ENCODE measurements around the gene KRTAP4-4. TPM values are rescaled to one million over a fixed set of nuclear protein-coding genes. Genes with fewer than 3 reads are reported as not detected.

The KRTAP4-4 gene
- total and polyA plus RNA-seq, 2 of the 8 experiments (the other 6 are each of a cell fraction or from before 2014, with no cell fraction given), result not detected

GRCh38 chr17:41199421-41200078, 39.0 kb upstream of the KRTAP4-4 start:
- H3K23me2 ChIP-seq (ENCODE audit: low read depth, low read length), result no peaks in the 10 kb centered on the region
- POLR2A ChIA-PET (ENCODE audit: partially characterized antibody), result no interaction called here
- CTCF ChIA-PET (ENCODE audit: partially characterized antibody), result no interaction called here

More at GRCh38 chr17:41199421-41200078, 39.0 kb upstream of the KRTAP4-4 start:
- H2BK120ac ChIP-seq (replicated peaks; ENCODE audit: low read depth, low read length), result no peak overlapping the region
- no peaks in the 10 kb centered on the region for H3K36me3 ChIP-seq (ENCODE audit: control insufficient read depth in 2 of 4, insufficient read depth in 4 of 4, low read length in 3 of 4)
- no peak overlapping the region for H2AK5ac ChIP-seq (ENCODE audit: low read depth, low read length)
- no peaks in the 10 kb centered on the region for H3K4me1 ChIP-seq (replicated peaks in 1 of 4; ENCODE audit: control insufficient read depth in 3 of 4, insufficient read depth in 4 of 4, low read length in 3 of 4)
- H3K9ac ChIP-seq (replicated peaks in 1 of 4; ENCODE audit: extremely low read depth in 1 of 4, low read depth in 3 of 4, low read length in 3 of 4), result no peak overlapping the region
- no peak overlapping the region for H3K14ac ChIP-seq (ENCODE audit: insufficient read length)
- no peak overlapping the region for H2AFZ ChIP-seq (ENCODE audit: low read length)
- DNase-seq (ENCODE audit: low read depth in 1 of 2, low spot score in 2 of 2), result no peak
- H4K91ac ChIP-seq (replicated peaks; ENCODE audit: insufficient read length, low read length), result no peak overlapping the region
- H3K9me3 ChIP-seq (ENCODE audit: insufficient read depth in 2 of 2, low read depth in 1 of 2, low read length in 1 of 2), result 0 out of 4 replicates have a peak, but pooled peaks cover 0 to 3% of the 10 kb centered on the region in 2 experiments
- H3K79me2 ChIP-seq (ENCODE audit: control insufficient read depth in 1 of 2, insufficient read depth in 2 of 2, low read length in 2 of 2), result no peaks in the 10 kb centered on the region
- no peak overlapping the region for H2BK20ac ChIP-seq (ENCODE audit: low read length)
- H3K4me3 ChIP-seq (ENCODE audit: extremely low read depth in 1 of 4, insufficient read depth in 2 of 4, low read depth in 3 of 4, low read length in 4 of 4), result no peak overlapping the region
- 88% methylated on average over 2 of the region's 5 CpGs; no CpG with 5 or more reads in 1 of the 2 experiments for WGBS, 2 experiments (ENCODE audit: extremely low coverage in 1 of 2, insufficient coverage in 1 of 2, insufficient read length in 1 of 2, insufficient replicate concordance in 2 of 2, low coverage in 1 of 2, low lambda C conversion rate in 2 of 2, missing lambda C conversion rate in 1 of 2)
- H3K18ac ChIP-seq (ENCODE audit: extremely low read depth, low read length), result no peak overlapping the region
- no peaks in the 10 kb centered on the region for H3K27me3 ChIP-seq (replicated peaks in 1 of 4; ENCODE audit: control insufficient read depth in 3 of 4, extremely low read depth in 1 of 4, insufficient read depth in 3 of 4, low read length in 3 of 4)
- FAIRE-seq, result no peak
- H3K4ac ChIP-seq (replicated peaks; ENCODE audit: insufficient read length, low read depth, low read length), result no peak overlapping the region
- H3K79me1 ChIP-seq (ENCODE audit: low read depth, low read length), result no peaks in the 10 kb centered on the region
- no peaks in the 10 kb centered on the region for H4K20me1 ChIP-seq (replicated peaks in 1 of 2; ENCODE audit: control insufficient read depth in 1 of 2, insufficient read depth in 2 of 2, low read length in 2 of 2)
- no peak overlapping the region for H2BK5ac ChIP-seq (ENCODE audit: low read depth, low read length)
- no peak overlapping the region for H2BK15ac ChIP-seq (ENCODE audit: low read length)
- TF ChIP-seq NRF1 (IDR thresholded peaks at IDR 0.05; ENCODE audit: low read depth, low read length) (no peak), TAF1 (IDR thresholded peaks at IDR 0.05; ENCODE audit: low read depth, low read length) (no peak), MAFK (IDR thresholded peaks at IDR 0.05; ENCODE audit: low read depth, low read length) (no peak), RNF2 (IDR thresholded peaks at IDR 0.05; ENCODE audit: borderline replicate concordance, low read depth, low read length, missing control alignments, poor library complexity, severe bottlenecking) (no peak), EZH2 (IDR thresholded peaks at IDR 0.05; ENCODE audit: low read depth, low read length, severe bottlenecking) (no peak), EP300 (IDR thresholded peaks at IDR 0.05; ENCODE audit: borderline replicate concordance in 1 of 2, low read depth in 2 of 2, low read length in 2 of 2) (no peak)
- H4K8ac ChIP-seq (ENCODE audit: extremely low read depth, insufficient read depth, low read length), result no peak overlapping the region
- no peak overlapping the region for H4K5ac ChIP-seq (ENCODE audit: insufficient read length, low read depth, low read length)
- no peak overlapping the region for H2BK12ac ChIP-seq (ENCODE audit: low read depth, low read length)
- H3K27ac ChIP-seq (ENCODE audit: low read depth, low read length), result no peak overlapping the region
- H3K23ac ChIP-seq (ENCODE audit: insufficient read length), result no peak overlapping the region
- H3K4me2 ChIP-seq (ENCODE audit: insufficient read depth in 1 of 2, low read depth in 2 of 2, low read length in 2 of 2), result no peak overlapping the region
- H3K56ac ChIP-seq (replicated peaks; ENCODE audit: insufficient read length, low read depth, low read length), result no peak overlapping the region

Measured in H1 (cell line).